Measurements from ENCODE around the gene MUL1. TPM values are rescaled to one million over a fixed set of nuclear protein-coding genes. Genes with fewer than 3 reads are reported as not detected.

The MUL1 gene
- total and polyA plus RNA-seq, 9 of the 15 experiments (the other 6 are each of a cell fraction or from before 2014, with no cell fraction given): 10.4 to 32.9 (median 19.3) TPM

GRCh38 chr1:20479840-20480239 lies 28.1 kb downstream of the MUL1 start (continued):
- no peak for TF ChIP-seq REST (IDR thresholded peaks at IDR 0.05; ENCODE audit: borderline replicate concordance)
- TF ChIP-seq REST (CRISPR knock-in tag; IDR thresholded peaks at IDR 0.05; ENCODE audit: low read depth): no peak
- TF ChIP-seq ZNF717 (CRISPR knock-in tag; IDR thresholded peaks at IDR 0.05): no peak
- TF ChIP-seq JUND (IDR thresholded peaks at IDR 0.05; ENCODE audit: borderline replicate concordance, low read depth, low read length): no peak
- TF ChIP-seq JUND (tag; IDR thresholded peaks at IDR 0.05; ENCODE audit: borderline replicate concordance, low read depth, low read length): no peak
- TF ChIP-seq GATAD2A (IDR thresholded peaks at IDR 0.05): no peak
- TF ChIP-seq ZNF311 (CRISPR knock-in tag; IDR thresholded peaks at IDR 0.05): no peak
- no peak for TF ChIP-seq CHD7 (IDR thresholded peaks at IDR 0.05; ENCODE audit: low read depth, low read length)
- no peak for TF ChIP-seq RCOR1 (IDR thresholded peaks at IDR 0.05; ENCODE audit: borderline replicate concordance in 1 of 2, low read depth in 2 of 2, low read length in 2 of 2)
- TF ChIP-seq RNF2 (IDR thresholded peaks at IDR 0.05): no peak
